Urinary bladder (tissue), 4 donors: ENCODE data around the gene CCDC169. TPM values are rescaled to one million over a fixed set of nuclear protein-coding genes. Genes with fewer than 3 reads are reported as not detected.

ENCODE experiments used
- DNase-seq: peaks from one replicate; pipeline ENCODE4 v3.0.0-alpha.2; 2015; ENCODE audit errors: extremely low spot score
- H3K27ac ChIP-seq: one replicate; pipeline ENCODE4 v1.5.1; 2013; ENCODE audit warnings: low read depth, mild to moderate bottlenecking, moderate library complexity
- H3K36me3 ChIP-seq: one replicate; pipeline ENCODE4 v1.6.1; 2013; ENCODE audit warnings: mild to moderate bottlenecking, moderate library complexity; ENCODE audit not compliant: insufficient read depth
- H3K4me1 ChIP-seq: one replicate; pipeline ENCODE4 v1.6.1; 2013; ENCODE audit warnings: mild to moderate bottlenecking, moderate library complexity; ENCODE audit not compliant: insufficient read depth
- H3K4me3 ChIP-seq: one replicate; pipeline ENCODE4 v1.5.1; 2013; ENCODE audit warnings: low read depth, low read length
- WGBS: extraction: QIAGEN DNeasy Blood & Tissue Kit; methylation state at CpG from one replicate; pipeline ENCODE4 v1.1.7; 2013; 5-methylcytosine and 5-hydroxymethylcytosine counted together
- polyA plus RNA-seq: library from polyadenylated mRNA; stranded (reverse); fragments of 200-250 nt; gene quantifications from one replicate; pipeline ENCODE4 v1.2.3, GENCODE V29; 2013
- small RNA-seq: library from RNA; depleted of rRNA; stranded (forward); fragments of <200 nt; gene quantifications from one replicate; pipeline ENCODE3, GENCODE V24; 2014
- total RNA-seq: library from RNA; depleted of rRNA; stranded (reverse); fragments of >200 nt; gene quantifications from one replicate; pipeline ENCODE4 v1.2.3, GENCODE V29; 2014
- donor health status: healthy with polysubstance abuse.
- donor health status: healthy.

The CCDC169 gene
- total and polyA plus RNA-seq, 2 donors = 3.1 to 7.0 TPM

DNA sequence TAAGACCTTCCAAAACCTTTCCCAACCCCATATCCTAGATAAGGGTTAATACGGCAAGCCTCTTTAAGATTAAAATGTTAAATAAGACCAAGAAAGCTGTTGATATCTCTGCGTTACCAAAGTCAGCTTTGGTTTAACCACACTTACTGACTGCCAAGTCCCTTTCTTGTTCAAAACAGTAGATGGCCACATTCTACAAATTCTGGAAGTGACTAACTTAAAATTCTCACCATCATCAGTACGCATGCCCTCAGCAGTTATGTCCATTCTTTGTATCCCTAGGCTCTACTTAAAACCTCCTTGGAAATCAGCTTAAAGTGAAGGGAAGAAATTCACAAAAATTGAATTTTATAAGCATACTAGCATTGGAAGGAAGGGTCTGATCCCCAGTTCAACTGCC lies 106.8 kb downstream of the CCDC169 start:
- Histone ChIP-seq H3K4me3 (no peak overlapping the region), H3K36me3 (no peaks in the 10 kb centered on the region), H3K4me1 (no peaks in the 10 kb centered on the region), H3K27ac (no peak overlapping the region)
- DNase-seq = no peak
- WGBS = 80% methylated on average over 3 of the region's 3 CpGs

DNA sequence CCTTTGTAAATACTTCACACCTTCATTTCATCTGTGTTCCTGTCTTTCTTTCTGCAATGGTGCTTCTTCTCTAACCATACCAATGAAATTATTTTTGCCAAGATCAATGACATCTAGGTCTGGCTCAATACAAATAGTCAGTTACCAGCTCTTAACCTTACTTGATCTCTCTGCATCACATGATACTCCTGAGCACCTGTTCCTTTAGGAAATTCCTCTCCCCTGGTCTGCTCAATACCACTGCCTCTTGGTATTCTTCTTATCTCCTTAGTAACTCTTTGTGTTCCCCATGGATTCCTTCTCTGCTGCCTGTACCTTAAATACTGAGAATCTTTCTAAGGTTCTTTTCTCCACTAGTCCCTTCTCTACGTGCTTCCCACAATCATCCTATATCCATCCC lies 109.2 kb downstream of the CCDC169 start:
- H3K4me1 ChIP-seq = no peaks in the 10 kb centered on the region
- 93% methylated on average over 1 of the region's 1 CpG for WGBS
- DNase-seq = no peak
- no peak overlapping the region for H3K27ac ChIP-seq
- H3K4me3 ChIP-seq = no peak overlapping the region
- H3K36me3 ChIP-seq = no peaks in the 10 kb centered on the region

DNA sequence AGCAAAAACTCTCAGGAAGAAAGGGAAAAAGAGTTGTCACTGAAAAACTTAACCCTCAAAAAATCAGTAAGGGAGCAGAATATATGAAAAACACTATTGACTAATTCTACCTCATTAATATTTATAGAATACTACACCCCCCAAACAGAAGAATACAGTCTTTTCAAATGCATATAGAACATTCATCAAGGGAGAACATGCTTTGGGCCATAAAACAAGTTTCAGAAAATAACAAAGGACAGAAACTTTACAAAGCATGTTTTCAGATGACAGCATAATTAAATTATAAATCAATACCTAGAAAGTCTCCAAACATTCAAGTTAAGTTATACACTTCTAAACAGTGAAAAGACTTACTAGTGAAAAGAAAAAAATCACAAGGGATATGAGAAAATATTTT lies 113.7 kb downstream of the CCDC169 start:
- no peak for DNase-seq
- no peaks in the 10 kb centered on the region for H3K4me1 ChIP-seq
- no peak overlapping the region for H3K27ac ChIP-seq
- no peaks in the 10 kb centered on the region for H3K36me3 ChIP-seq
- H3K4me3 ChIP-seq = no peak overlapping the region

Small RNA genes within 50 kb of the gene (small RNA-seq; reads per million reads assigned to genes)
- not detected for gene RNU6-71P

Other genes with a start within 250 kb of the CCDC169 start
- gene DCLK1, start 166.4 kb downstream of the CCDC169 start, total RNA-seq = 89.1 TPM
- gene DCLK1, start 166.4 kb downstream of the CCDC169 start, polyA plus RNA-seq = 6.5 TPM
- 0.32 TPM for gene SOHLH2, start 83.3 kb downstream of the CCDC169 start, total RNA-seq
- gene SOHLH2, start 83.3 kb downstream of the CCDC169 start, polyA plus RNA-seq = 2.2 TPM
- gene SPART, start 48.6 kb upstream of the CCDC169 start, total RNA-seq = 124 TPM
- 60.9 TPM for gene SPART, start 48.6 kb upstream of the CCDC169 start, polyA plus RNA-seq
- not detected for gene CCNA1, start 134.7 kb upstream of the CCDC169 start, total RNA-seq
- 0.24 TPM for gene CCNA1, start 134.7 kb upstream of the CCDC169 start, polyA plus RNA-seq